ENCODE data around the gene CHD9.

CHD9 gene

DNA sequence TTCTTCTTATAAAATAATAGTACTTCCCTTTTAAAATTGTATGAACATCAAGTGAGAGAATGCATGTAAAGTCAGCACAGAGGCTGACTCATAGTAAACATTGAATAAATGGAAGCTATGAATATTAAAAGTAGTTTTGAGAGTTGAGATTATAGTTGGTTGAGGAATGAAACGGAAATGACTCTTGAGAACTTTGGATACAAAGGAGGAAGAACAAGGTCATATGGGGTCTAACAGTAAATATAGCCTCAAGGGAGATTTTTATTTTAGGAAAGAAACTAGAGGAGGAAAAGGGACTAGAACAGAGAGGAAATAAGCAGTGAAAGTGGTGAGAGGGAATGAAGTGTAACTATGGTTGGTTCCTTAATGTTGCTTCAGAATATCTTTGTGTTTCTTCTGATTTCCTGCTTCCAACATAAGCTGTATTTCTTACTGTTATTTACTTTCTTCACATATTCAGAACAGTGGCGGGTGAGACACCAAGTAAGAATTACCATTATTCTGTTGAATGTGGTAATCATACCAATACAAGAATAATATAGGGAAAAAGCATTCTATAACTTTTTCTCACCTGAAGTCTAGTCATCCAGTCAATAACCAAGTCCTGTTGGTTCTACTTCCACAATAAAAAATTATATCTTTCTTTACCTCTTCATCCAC lies 165.1 kb downstream of the CHD9 start:
- no peak for ATAC-seq
- TF ChIP-seq, protein P1, sequence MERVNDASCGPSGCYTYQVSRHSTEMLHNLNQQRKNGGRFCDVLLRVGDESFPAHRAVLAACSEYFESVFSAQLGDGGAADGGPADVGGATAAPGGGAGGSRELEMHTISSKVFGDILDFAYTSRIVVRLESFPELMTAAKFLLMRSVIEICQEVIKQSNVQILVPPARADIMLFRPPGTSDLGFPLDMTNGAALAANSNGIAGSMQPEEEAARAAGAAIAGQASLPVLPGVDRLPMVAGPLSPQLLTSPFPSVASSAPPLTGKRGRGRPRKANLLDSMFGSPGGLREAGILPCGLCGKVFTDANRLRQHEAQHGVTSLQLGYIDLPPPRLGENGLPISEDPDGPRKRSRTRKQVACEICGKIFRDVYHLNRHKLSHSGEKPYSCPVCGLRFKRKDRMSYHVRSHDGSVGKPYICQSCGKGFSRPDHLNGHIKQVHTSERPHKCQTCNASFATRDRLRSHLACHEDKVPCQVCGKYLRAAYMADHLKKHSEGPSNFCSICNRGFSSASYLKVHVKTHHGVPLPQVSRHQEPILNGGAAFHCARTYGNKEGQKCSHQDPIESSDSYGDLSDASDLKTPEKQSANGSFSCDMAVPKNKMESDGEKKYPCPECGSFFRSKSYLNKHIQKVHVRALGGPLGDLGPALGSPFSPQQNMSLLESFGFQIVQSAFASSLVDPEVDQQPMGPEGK (CRISPR knock-in tag; IDR thresholded peaks at IDR 0.05; ENCODE audit: borderline replicate concordance): no peak
- TF ChIP-seq OSR1 (CRISPR knock-in tag; IDR thresholded peaks at IDR 0.05): no peak
- no peak for TF ChIP-seq ZFP30 (CRISPR knock-in tag; IDR thresholded peaks at IDR 0.05)
- TF ChIP-seq ESRRG (CRISPR knock-in tag; IDR thresholded peaks at IDR 0.05): no peak
- no peak for TF ChIP-seq ZC3H10 (CRISPR knock-in tag; IDR thresholded peaks at IDR 0.05)
- TF ChIP-seq ISL1 (CRISPR knock-in tag; IDR thresholded peaks at IDR 0.05): no peak

DNA sequence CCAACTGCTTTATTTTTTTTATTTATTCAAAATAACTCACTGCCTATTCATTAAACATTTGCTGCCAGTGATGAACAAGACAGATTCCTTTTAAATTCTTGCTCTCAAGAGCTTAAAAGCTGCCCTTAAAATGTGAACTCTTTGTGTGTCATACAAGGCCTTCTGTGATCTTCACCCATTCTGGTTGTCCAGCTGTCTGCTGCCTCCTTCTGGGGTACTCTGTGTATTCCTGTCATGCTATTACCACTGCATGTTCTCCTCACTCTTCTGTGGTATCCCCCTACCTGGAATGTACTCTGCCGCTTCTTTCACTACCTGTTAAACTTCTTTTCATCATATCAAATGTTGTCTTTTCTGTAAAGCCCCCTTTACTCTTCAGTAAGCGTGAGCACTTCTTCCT lies 165.8 kb downstream of the CHD9 start:
- TF ChIP-seq ZFP3 (CRISPR knock-in tag; IDR thresholded peaks at IDR 0.05): no peak
- TF ChIP-seq TOX (CRISPR knock-in tag; IDR thresholded peaks at IDR 0.05; ENCODE audit: borderline replicate concordance): no peak
- no peak for TF ChIP-seq PPARA (CRISPR knock-in tag; IDR thresholded peaks at IDR 0.05; ENCODE audit: borderline replicate concordance)
- TF ChIP-seq, protein P1 (CRISPR knock-in tag; IDR thresholded peaks at IDR 0.05; ENCODE audit: borderline replicate concordance): no peak
- no peak for TF ChIP-seq ZNF565 (CRISPR knock-in tag; conservative IDR thresholded peaks at IDR 0.05; ENCODE audit: low read depth)
- no peak for TF ChIP-seq BACH2 (CRISPR knock-in tag; IDR thresholded peaks at IDR 0.05; ENCODE audit: borderline replicate concordance)
- no peak for TF ChIP-seq ZFP30 (CRISPR knock-in tag; IDR thresholded peaks at IDR 0.05)
- no peak for TF ChIP-seq ARNTL (CRISPR knock-in tag; IDR thresholded peaks at IDR 0.05; ENCODE audit: borderline replicate concordance, low read depth)
- TF ChIP-seq ESRRG (CRISPR knock-in tag; IDR thresholded peaks at IDR 0.05): no peak
- ATAC-seq: peak; percentile 75

DNA sequence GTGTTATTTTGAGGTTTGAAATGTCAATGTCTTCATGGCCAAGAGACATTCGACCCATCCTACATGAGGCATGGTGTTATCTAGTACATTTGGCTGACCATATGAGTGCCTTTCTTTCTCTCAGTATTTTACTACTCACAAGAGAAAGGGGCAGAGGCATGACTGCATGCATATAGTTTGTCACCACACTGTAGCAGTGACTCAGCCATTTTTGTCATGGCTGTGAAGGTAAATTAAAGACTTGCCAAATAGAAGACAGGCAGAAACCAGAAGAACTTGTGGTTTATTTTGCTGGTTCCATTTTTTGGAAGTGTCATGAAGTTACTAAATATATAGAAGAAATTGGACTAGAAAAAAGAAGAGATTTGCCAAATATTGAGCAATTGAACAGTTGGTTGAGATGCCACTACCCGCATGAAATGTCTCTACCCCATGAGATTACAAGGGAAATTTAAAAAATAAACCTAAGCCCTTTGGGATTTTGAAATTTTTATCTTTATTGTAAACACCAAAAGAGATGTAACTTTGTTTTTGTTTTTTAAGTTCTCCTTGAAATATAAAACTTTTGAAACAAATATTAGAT lies 170.3 kb downstream of the CHD9 start:
- ATAC-seq: no peak
- TF ChIP-seq CSRNP3 (CRISPR knock-in tag; IDR thresholded peaks at IDR 0.05) (no peak), ZNF565 (CRISPR knock-in tag; conservative IDR thresholded peaks at IDR 0.05; ENCODE audit: low read depth) (no peak), ARNTL (CRISPR knock-in tag; IDR thresholded peaks at IDR 0.05; ENCODE audit: borderline replicate concordance, low read depth) (no peak), RARB (CRISPR knock-in tag; IDR thresholded peaks at IDR 0.05) (no peak), ISL1 (CRISPR knock-in tag; IDR thresholded peaks at IDR 0.05) (no peak)

DNA sequence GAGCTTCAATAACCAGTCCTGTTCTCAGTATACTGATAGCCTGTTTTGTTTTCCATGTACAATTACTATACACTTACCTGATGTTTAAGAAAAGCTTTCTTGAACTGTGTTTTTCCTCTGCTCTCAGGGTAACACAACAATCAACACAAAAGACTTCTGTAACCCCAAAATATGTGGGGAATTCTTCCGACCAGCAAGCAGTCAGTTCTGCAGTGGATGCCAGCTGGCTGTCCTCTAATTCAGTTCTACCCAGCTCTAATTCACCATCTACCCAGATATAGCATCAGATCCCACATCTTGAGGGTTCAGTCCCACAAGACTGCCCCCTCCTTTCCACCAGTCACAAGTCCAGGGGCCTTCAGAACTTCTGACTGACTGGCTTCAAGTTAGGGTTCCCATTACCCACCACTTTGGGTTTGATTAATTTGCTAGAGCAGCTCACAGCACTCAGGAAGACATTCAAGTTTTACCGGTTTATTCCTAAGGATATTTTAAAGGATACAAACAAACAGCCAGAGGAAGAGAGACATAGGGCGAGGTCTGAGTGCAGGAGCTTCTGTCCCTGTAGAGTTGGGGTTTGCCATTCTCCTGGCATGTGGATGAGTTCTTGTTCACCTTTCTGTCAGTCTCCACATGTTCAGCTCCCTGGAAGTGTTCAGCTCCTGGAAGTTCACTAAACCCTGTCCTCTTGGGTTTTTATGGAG lies 178.2 kb downstream of the CHD9 start:
- no peak for TF ChIP-seq ESRRG (CRISPR knock-in tag; IDR thresholded peaks at IDR 0.05)
- no peak for ATAC-seq

DNA sequence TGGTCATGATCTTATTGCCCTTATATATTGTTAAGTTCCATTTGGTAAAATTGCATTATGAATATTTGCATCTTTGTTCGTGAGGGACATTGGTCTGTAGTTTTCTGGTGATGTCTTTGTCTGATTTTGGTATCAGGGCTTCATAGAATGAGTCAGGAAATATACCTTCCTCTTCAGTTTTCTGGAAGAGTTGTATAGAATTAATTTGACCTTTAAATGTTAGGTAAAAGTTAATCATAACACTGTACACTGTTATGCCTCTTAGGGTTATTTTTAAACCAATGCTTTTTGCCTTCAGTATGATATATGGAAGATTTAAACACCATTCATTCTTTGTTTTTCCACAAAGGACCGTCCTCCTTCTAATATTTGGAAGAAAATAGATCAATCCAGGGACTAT lies 180.0 kb downstream of the CHD9 start:
- ATAC-seq: no peak
- no peak for TF ChIP-seq ZNF8 (CRISPR knock-in tag; IDR thresholded peaks at IDR 0.05)
- TF ChIP-seq PPARA (CRISPR knock-in tag; IDR thresholded peaks at IDR 0.05; ENCODE audit: borderline replicate concordance): no peak
- TF ChIP-seq TCF4 (CRISPR knock-in tag; IDR thresholded peaks at IDR 0.05; ENCODE audit: borderline replicate concordance): no peak
- TF ChIP-seq ISL1 (CRISPR knock-in tag; IDR thresholded peaks at IDR 0.05): no peak
- no peak for TF ChIP-seq ZFP30 (CRISPR knock-in tag; IDR thresholded peaks at IDR 0.05)
- TF ChIP-seq OSR1 (CRISPR knock-in tag; IDR thresholded peaks at IDR 0.05): no peak
- TF ChIP-seq ZFP3 (CRISPR knock-in tag; IDR thresholded peaks at IDR 0.05): no peak
- TF ChIP-seq, protein P2, sequence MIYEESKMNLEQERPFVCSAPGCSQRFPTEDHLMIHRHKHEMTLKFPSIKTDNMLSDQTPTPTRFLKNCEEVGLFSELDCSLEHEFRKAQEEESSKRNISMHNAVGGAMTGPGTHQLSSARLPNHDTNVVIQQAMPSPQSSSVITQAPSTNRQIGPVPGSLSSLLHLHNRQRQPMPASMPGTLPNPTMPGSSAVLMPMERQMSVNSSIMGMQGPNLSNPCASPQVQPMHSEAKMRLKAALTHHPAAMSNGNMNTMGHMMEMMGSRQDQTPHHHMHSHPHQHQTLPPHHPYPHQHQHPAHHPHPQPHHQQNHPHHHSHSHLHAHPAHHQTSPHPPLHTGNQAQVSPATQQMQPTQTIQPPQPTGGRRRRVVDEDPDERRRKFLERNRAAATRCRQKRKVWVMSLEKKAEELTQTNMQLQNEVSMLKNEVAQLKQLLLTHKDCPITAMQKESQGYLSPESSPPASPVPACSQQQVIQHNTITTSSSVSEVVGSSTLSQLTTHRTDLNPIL (CRISPR knock-in tag; IDR thresholded peaks at IDR 0.05; ENCODE audit: low read depth): no peak

Measured in SK-N-SH treated with all-trans-retinoic acid at 6 μM for 48 hours (cell line).